ENCODE measurements around the gene RGS11. TPM values are rescaled to one million over a fixed set of nuclear protein-coding genes. Genes with fewer than 3 reads are reported as not detected.
A peak's percentile ranks its signal among the peaks of the same experiment; 100 is the strongest.

Gene RGS11
- total RNA-seq, 1 experiment from 2014 or later = 0.85 TPM

DNA sequence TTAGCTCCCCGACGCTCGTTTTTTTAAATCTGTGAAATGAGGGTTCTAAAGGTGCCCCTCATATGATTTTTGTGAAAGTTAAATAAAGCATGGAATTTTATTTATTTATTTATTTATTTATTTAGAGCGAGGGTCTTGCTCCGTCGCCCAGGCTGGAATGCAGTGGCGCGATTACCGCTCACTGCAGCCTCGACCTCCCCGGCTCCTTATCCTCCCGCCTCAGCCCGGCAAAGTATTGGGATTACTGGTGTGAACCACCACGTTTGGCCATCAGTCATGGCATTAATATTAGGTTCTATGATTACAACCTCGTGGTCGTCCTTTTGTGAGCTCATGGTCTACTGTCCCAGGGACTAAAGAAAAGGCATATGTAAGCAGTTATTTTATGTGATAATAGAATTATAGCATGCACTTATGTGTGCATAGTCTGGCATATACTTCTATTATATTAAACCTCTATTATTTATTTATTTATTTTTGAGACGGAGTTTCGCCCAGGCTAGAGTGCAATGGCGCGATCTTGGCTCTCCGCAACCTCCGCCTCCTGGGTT, 45.9 kb downstream of the RGS11 start:
- Mint-ChIP-seq H3K27me3 (ENCODE audit: unreplicated experiment) (no peaks in the 10 kb centered on the region), H3K36me3 (ENCODE audit: insufficient read depth, unreplicated experiment) (peaks cover 58% of the 10 kb centered on the region), H3K9me3 (ENCODE audit: low read depth, unreplicated experiment) (no peaks in the 10 kb centered on the region), H3K4me1 (ENCODE audit: low read depth, unreplicated experiment) (peaks cover 10% of the 10 kb centered on the region), H3K4me3 (ENCODE audit: low read depth, unreplicated experiment) (peak overlapping the region; percentile 94), H3K27ac (ENCODE audit: unreplicated experiment) (peak overlapping the region; percentile 87)
- CTCF ChIA-PET = interaction anchor here (0.9 to 2.1 kb wide), 4 partner anchors 13 to 152 kb away, joined by 3 to 14 read pairs (median 5); partner anchors contain the start of gene AXIN1
- DNase-seq = peak; percentile 9
- intact Hi-C loops (cut with micrococcal nuclease; ENCODE audit: unreplicated experiment) = no loop called here
- TF ChIP-seq, protein P1, sequence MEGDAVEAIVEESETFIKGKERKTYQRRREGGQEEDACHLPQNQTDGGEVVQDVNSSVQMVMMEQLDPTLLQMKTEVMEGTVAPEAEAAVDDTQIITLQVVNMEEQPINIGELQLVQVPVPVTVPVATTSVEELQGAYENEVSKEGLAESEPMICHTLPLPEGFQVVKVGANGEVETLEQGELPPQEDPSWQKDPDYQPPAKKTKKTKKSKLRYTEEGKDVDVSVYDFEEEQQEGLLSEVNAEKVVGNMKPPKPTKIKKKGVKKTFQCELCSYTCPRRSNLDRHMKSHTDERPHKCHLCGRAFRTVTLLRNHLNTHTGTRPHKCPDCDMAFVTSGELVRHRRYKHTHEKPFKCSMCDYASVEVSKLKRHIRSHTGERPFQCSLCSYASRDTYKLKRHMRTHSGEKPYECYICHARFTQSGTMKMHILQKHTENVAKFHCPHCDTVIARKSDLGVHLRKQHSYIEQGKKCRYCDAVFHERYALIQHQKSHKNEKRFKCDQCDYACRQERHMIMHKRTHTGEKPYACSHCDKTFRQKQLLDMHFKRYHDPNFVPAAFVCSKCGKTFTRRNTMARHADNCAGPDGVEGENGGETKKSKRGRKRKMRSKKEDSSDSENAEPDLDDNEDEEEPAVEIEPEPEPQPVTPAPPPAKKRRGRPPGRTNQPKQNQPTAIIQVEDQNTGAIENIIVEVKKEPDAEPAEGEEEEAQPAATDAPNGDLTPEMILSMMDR (IDR thresholded peaks at IDR 0.05; ENCODE audit: unreplicated experiment) = no peak
- no TSS peak for BruUV-seq (replicated peaks)

DNA sequence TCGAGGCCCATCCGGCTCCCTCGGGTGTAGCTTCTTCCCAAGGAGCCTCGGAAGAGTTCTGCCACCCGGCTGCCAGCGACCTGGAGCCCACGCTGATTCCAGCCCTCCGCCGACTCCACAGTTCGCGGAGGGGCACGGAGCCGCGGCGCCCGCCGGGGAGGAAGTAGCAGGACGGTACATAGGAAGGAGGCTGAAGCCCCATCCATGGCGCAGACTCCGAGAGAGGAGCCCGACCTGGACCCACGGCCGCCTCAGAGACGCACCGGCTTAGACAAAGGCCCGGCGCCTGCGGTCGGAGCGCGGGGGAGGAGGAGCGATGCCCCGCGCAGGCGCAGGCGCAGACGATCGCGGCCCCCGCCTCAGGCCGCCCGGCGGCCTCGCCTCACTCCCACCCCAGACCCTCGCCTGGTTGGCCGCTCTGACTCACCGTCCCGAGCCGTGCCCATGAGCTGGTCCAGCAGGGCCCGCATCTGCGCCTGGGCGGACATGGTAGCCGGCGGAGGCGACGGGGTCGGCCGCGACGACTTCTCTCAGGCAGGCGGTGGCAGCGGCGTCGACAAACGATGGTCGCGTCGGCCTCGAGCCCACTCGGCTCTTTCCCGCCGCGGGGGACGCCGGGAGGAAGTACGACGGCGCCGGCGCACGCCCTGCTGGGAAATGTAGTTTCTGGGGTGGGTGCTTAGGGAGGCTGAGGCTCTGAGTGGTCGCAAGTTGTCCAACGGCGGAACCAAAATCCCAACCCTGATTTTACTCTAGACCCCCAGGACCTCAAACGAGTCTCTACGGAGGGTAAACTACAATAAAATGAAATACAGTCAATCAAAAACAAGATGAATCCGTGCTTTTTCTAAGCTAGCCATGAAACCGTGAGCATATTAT, 46.7 kb downstream of the RGS11 start, which contains the start of gene LUC7L:
Gene LUC7L, minus strand, starts transcription at position 598 of the 879 bp plus-strand sequence. Its CDS starts 110 bp downstream, at position 488.
- peak; percentile 93 for DNase-seq

DNA sequence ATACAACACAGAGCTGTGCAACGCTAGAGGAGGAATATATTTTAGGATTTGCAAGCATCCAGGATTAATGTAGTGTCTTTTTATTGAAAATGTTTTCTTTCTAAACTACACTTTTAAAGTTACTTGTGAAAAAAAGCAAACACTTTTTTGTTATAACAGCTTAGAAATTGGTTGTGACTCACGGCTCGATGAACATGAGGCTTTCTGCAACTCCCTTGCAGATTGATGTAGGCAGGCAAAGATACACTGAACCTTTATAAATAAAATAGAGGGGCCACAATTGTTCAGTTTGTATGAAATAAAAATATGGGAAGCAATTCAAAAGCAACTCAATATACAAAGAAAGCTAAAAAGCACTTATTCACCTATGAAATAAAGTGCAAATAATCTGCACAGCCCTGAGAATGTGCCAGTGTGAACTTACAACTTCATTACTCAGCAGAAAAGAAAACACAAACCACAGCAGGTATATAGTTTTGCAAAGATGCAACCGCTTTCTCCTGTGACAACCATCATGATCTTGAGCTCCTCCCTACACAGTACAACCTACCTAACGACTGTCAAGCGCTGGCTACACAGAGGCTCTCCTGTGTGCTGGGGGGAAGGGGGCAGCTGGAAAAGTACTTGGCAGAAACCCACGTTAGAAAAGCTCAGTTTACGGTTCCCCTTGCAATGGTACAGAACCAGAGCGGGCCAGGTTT, 47.4 kb downstream of the RGS11 start:
- Mint-ChIP-seq H3K4me3 (ENCODE audit: low read depth, unreplicated experiment) (peak overlapping the region; percentile 94), H3K27ac (ENCODE audit: unreplicated experiment) (peak overlapping the region; percentile 87), H3K9me3 (ENCODE audit: low read depth, unreplicated experiment) (no peaks in the 10 kb centered on the region), H3K27me3 (ENCODE audit: unreplicated experiment) (no peaks in the 10 kb centered on the region), H3K36me3 (ENCODE audit: insufficient read depth, unreplicated experiment) (peaks cover 62% of the 10 kb centered on the region), H3K4me1 (ENCODE audit: low read depth, unreplicated experiment) (peaks cover 10% of the 10 kb centered on the region)
- intact Hi-C loops (cut with micrococcal nuclease; ENCODE audit: unreplicated experiment) = no loop called here
- TF ChIP-seq, protein P1 (IDR thresholded peaks at IDR 0.05; ENCODE audit: unreplicated experiment) = no peak
- no peak for DNase-seq
- no TSS peak for BruUV-seq (replicated peaks)
- CTCF ChIA-PET = interaction anchor here (0.6 to 2.1 kb wide), 6 partner anchors 11 to 270 kb away, joined by 3 to 14 read pairs (median 5); partner anchors contain the start of gene AXIN1

More for the DNA sequence above, 46.7 kb downstream of the RGS11 start, which contains the start of gene LUC7L:
- H3K36me3 Mint-ChIP-seq (ENCODE audit: insufficient read depth, unreplicated experiment) = peaks cover 58% of the 10 kb centered on the region
- BruUV-seq (replicated peaks) = TSS peak; percentile 94
- CTCF ChIA-PET = interaction anchor here (0.6 to 2.1 kb wide), 7 partner anchors 11 to 269 kb away, joined by 3 to 14 read pairs (median 5); partner anchors contain the start of gene AXIN1
- intact Hi-C loops (cut with micrococcal nuclease; ENCODE audit: unreplicated experiment) = no loop called here
- H3K27ac Mint-ChIP-seq (ENCODE audit: unreplicated experiment) = peak within 1 kb of the TSS; percentile 87
- H3K4me1 Mint-ChIP-seq (ENCODE audit: low read depth, unreplicated experiment) = peaks cover 10% of the 10 kb centered on the region
- H3K9me3 Mint-ChIP-seq (ENCODE audit: low read depth, unreplicated experiment) = no peaks in the 10 kb centered on the region
- peak within 1 kb of the TSS; percentile 94 for H3K4me3 Mint-ChIP-seq (ENCODE audit: low read depth, unreplicated experiment)
- TF ChIP-seq, protein P1 (IDR thresholded peaks at IDR 0.05; ENCODE audit: unreplicated experiment) = no peak
- H3K27me3 Mint-ChIP-seq (ENCODE audit: unreplicated experiment) = no peaks in the 10 kb centered on the region

DNA sequence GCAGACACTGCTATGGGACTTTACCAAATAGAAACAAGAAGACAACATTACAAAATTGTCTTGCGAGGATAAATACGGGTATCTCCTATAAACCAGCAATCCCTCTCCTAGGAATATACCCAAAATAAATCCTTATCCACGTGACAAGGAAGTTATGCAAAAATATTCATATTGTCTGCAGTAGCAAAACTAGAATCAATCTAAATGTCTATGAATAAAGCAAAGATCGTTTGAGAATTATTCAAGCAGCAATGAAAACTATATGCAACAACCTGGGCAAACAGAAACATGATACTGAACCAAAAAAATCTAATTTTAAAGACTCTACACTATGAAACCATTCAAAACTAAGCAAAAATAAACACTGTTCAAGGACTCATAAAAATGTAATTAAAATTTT, 55.7 kb downstream of the RGS11 start:
- DNase-seq = no peak
- intact Hi-C loops (cut with micrococcal nuclease; ENCODE audit: unreplicated experiment) = no loop called here
- TF ChIP-seq, protein P1 (IDR thresholded peaks at IDR 0.05; ENCODE audit: unreplicated experiment) = no peak
- Mint-ChIP-seq H3K4me1 (ENCODE audit: low read depth, unreplicated experiment) (peaks cover 9% of the 10 kb centered on the region), H3K27me3 (ENCODE audit: unreplicated experiment) (no peaks in the 10 kb centered on the region), H3K4me3 (ENCODE audit: low read depth, unreplicated experiment) (no peak overlapping the region), H3K27ac (ENCODE audit: unreplicated experiment) (no peak overlapping the region), H3K9me3 (ENCODE audit: low read depth, unreplicated experiment) (no peaks in the 10 kb centered on the region), H3K36me3 (ENCODE audit: insufficient read depth, unreplicated experiment) (peaks cover 88% of the 10 kb centered on the region)
- no TSS peak for BruUV-seq (replicated peaks)
- CTCF ChIA-PET = no interaction called here
